GM12878 (cell line): ENCODE results near the gene LYL1. TPM values are rescaled to one million over a fixed set of nuclear protein-coding genes. Genes with fewer than 3 reads are reported as not detected.

Experiments
- ATAC-seq: fragments of 200-7000 bp; cut with Tn5 transposase; 3 replicates; pipeline ENCODE4 v1.9.1; 2020; ENCODE audit warnings: mild to moderate bottlenecking, moderate library complexity
- BruUV-seq: library from RNA; stranded (reverse); fragments of 400-500 nt; replicated peaks from 2 replicates; lab custom pipeline; 2021; lab: Mats Ljungman, UMichigan
- CTCF ChIA-PET: fragments of 300-600 bp; sonication (Branson Sonifier 250); formaldehyde crosslinking; extraction: SDS; loops from one replicate; lab custom pipeline; 2021; ENCODE audit warnings: inconsistent platforms; lab: Yijun Ruan, JAX
- POLR2A ChIA-PET: fragments of 350-600 bp; formaldehyde crosslinking; extraction: SDS; loops from one replicate; lab custom pipeline; 2021; ENCODE audit warnings: inconsistent platforms; lab: Charles Lee
- RAD21 ChIA-PET: fragments of 300-600 bp; sonication (Branson Sonifier 250); formaldehyde crosslinking; loops from one replicate; lab custom pipeline; 2023; ENCODE audit warnings: antibody characterized with exemption; ENCODE audit not compliant: unreplicated experiment; lab: Charles Lee
- SMC1A ChIA-PET: fragments of 300-600 bp; sonication (Branson Sonifier 250); formaldehyde crosslinking; loops from one replicate; lab custom pipeline; 2023; ENCODE audit not compliant: unreplicated experiment, uncharacterized antibody; lab: Charles Lee
- DNase-seq: peaks from one replicate; pipeline ENCODE4 v3.0.0-alpha.2; 2011; ENCODE audit warnings: low read depth, low spot score
- FAIRE-seq: peaks from 3 replicates; lab custom pipeline; 2011; peaks lifted over from hg19 to GRCh38; lab: Jason Lieb, UNC
- H2AFZ ChIP-seq: 2 replicates; pipeline ENCODE4 v1.6.0; 2011; ENCODE audit warnings: low read depth, low read length, control low read depth; ENCODE audit not compliant: control insufficient read depth
- H3K27ac ChIP-seq: 2 replicates; pipeline ENCODE4 v1.5.1; 2011; ENCODE audit warnings: control low read depth; ENCODE audit not compliant: control insufficient read depth, insufficient read depth
- H3K27me3 ChIP-seq, 2 experiments: replicated peaks in 1 of 2; 2 replicates each; pipeline versions ENCODE4 v1.6.0 to v1.6.1; 2011; ENCODE audit warnings: low read length in 1 of 2; ENCODE audit not compliant: control insufficient read depth in 2 of 2, insufficient read depth in 2 of 2
- H3K36me3 ChIP-seq, 2 experiments: 2 replicates each; pipeline ENCODE4 v1.5.1; 2011; ENCODE audit warnings: low read length in 1 of 2; ENCODE audit not compliant: control insufficient read depth in 2 of 2, insufficient read depth in 2 of 2
- H3K4me1 ChIP-seq: 2 replicates; pipeline ENCODE4 v1.6.1; 2011; ENCODE audit warnings: mild to moderate bottlenecking, low read length, moderate library complexity, mixed read lengths; ENCODE audit not compliant: control insufficient read depth, insufficient read depth
- H3K4me2 ChIP-seq: 2 replicates; pipeline ENCODE4 v1.6.0; 2011; ENCODE audit warnings: control low read depth; ENCODE audit not compliant: control insufficient read depth, insufficient read depth
- H3K4me3 ChIP-seq: fragments of 200-600 bp; sonication (generic); 2 replicates; pipeline ENCODE4 v1.5.1; 2016
- H3K79me2 ChIP-seq: 2 replicates; pipeline ENCODE4 v1.6.0; 2011; ENCODE audit warnings: low read length; ENCODE audit not compliant: control insufficient read depth, insufficient read depth
- H3K9ac ChIP-seq: 2 replicates; pipeline ENCODE4 v1.8.0; 2011; ENCODE audit warnings: low read length, control low read depth, mixed read lengths; ENCODE audit not compliant: control insufficient read depth, insufficient read depth
- H3K9me3 ChIP-seq: replicated peaks from 3 replicates; pipeline ENCODE4 v1.5.1; 2011; ENCODE audit warnings: mild to moderate bottlenecking, low read length; ENCODE audit not compliant: control insufficient read depth, insufficient read depth
- H4K20me1 ChIP-seq: 2 replicates; pipeline ENCODE4 v1.6.0; 2011; ENCODE audit not compliant: control insufficient read depth, insufficient read depth
- BACH1 ChIP-seq: fragments of 450-650 bp; IDR thresholded peaks from 2 replicates; pipeline ENCODE4 v1.6.1; 2017; ENCODE audit warnings: mild to moderate bottlenecking, borderline replicate concordance
- CHD2 ChIP-seq: IDR thresholded peaks from 2 replicates; pipeline ENCODE4 v1.6.1; 2011; ENCODE audit warnings: low read depth, low read length, improper control_type of control experiment, borderline replicate concordance
- E2F8 ChIP-seq: fragments of 450-650 bp; IDR thresholded peaks from 2 replicates; pipeline ENCODE4 v1.6.1; 2018; ENCODE audit warnings: mild to moderate bottlenecking, low read depth, moderate library complexity; ENCODE audit not compliant: partially characterized antibody
- EED ChIP-seq: sonication (generic); IDR thresholded peaks from 2 replicates; pipeline ENCODE4 v1.6.1; 2016; ENCODE audit warnings: antibody characterized with exemption, low read depth
- IRF4 ChIP-seq: IDR thresholded peaks from 2 replicates; pipeline ENCODE4 v1.6.1; 2011; ENCODE audit warnings: low read depth, low read length
- JUND ChIP-seq: IDR thresholded peaks from 2 replicates; pipeline ENCODE4 v1.6.1; 2012; ENCODE audit warnings: low read depth, mild to moderate bottlenecking, low read length, improper control_type of control experiment, moderate library complexity
- RB1 ChIP-seq: fragments of 450-650 bp; formaldehyde crosslinking; IDR thresholded peaks from 2 replicates; pipeline ENCODE4 v1.6.1; 2017; ENCODE audit warnings: mild to moderate bottlenecking, borderline replicate concordance
- RUNX3 ChIP-seq: IDR thresholded peaks from 2 replicates; pipeline ENCODE4 v1.6.1; 2012; ENCODE audit warnings: low read length, inconsistent platforms
- USF2 ChIP-seq: IDR thresholded peaks from 2 replicates; pipeline ENCODE4 v1.6.1; 2011; ENCODE audit warnings: low read depth, low read length, improper control_type of control experiment, borderline replicate concordance
- WRNIP1 ChIP-seq: IDR thresholded peaks from 2 replicates; pipeline ENCODE4 v1.6.1; 2011; ENCODE audit warnings: low read depth, low read length, improper control_type of control experiment, borderline replicate concordance
- ZBTB11 ChIP-seq: fragments of 450-650 bp; formaldehyde crosslinking; IDR thresholded peaks from 2 replicates; pipeline ENCODE4 v1.5.0; 2022; ENCODE audit warnings: mild to moderate bottlenecking, missing genetic modification characterization
- WGBS: methylation state at CpG from one replicate; pipeline ENCODE4 v1.1.6; 2016; ENCODE audit warnings: low lambda C conversion rate; ENCODE audit not compliant: insufficient replicate concordance, insufficient coverage; ENCODE audit errors: missing lambda C conversion rate; 5-methylcytosine and 5-hydroxymethylcytosine counted together
- in situ Hi-C: fragments of 300-500 bp; cut with MboI; formaldehyde crosslinking; loops from 9 replicates; pipeline ENCODE4 v1.14.3; 2018; ENCODE audit warnings: mixed read lengths
- intact Hi-C: fragments of 100-400 bp; cut with micrococcal nuclease; formaldehyde crosslinking; loops from one replicate; pipeline ENCODE4 v1.14.2; 2022; ENCODE audit not compliant: unreplicated experiment
- polyA plus RNA-seq, 11 experiments: library from polyadenylated mRNA; depleted of rRNA in 4 of 11; unstranded in 6 of 11; stranded (reverse) in 5 of 11; fragments of >200 nt; fragmentation: Nextera tagmentation in 4 of 11; fragmentation: Illumina TruSeq in 1 of 11; extraction: Ambion mirVana in 4 of 11; extraction: Trizol in 1 of 11; gene quantifications; 1 replicate in 1 of 11; 2 replicates in 10 of 11; pipeline versions ENCODE4 v1.2.1 to v1.2.3, GENCODE V29; 2011 to 2016; ENCODE audit warnings: inconsistent platforms in 2 of 11, missing spikeins in 2 of 11, low read depth in 1 of 11
- total RNA-seq, 4 experiments: library from RNA; depleted of rRNA in 3 of 4; stranded (reverse); fragments of >200 nt in 3 of 4; fragmentation: Illumina TruSeq in 1 of 4; extraction: Trizol in 1 of 4; gene quantifications; 2 replicates each; pipeline versions ENCODE4 v1.2.1 to v1.2.3, GENCODE V29; 2013 to 2021

The LYL1 gene
- total and polyA plus RNA-seq, 10 of the 15 experiments (the other 5 are each of a cell fraction or from before 2014, with no cell fraction given), result 0.10 to 34.8 (median 4.4) TPM

GRCh38 chr19:13090511-13091231, 12.0 kb downstream of the LYL1 start (continued):
- no peak for TF ChIP-seq WRNIP1
- TF ChIP-seq IRF4, result no peak
- no peak for TF ChIP-seq ZBTB11 (CRISPR knock-in tag)

- POLR2A ChIA-PET, result interaction anchor here (0.5 kb wide), 1 partner anchor 113 kb away, joined by 3 read pairs; no protein-coding TSS in a partner anchor
- Histone ChIP-seq H2AFZ (no peak overlapping the region), H3K27ac (no peak overlapping the region), H3K9me3 (no peaks in the 10 kb centered on the region), H3K4me2 (no peak overlapping the region), H3K27me3 (no peaks in the 10 kb centered on the region; a peak in 1 of 4 replicates), H4K20me1 (no peaks in the 10 kb centered on the region), H3K79me2 (no peaks in the 10 kb centered on the region), H3K36me3 (no peaks in the 10 kb centered on the region), H3K9ac (no peak overlapping the region), H3K4me3 (no peak overlapping the region), H3K4me1 (peaks cover 10% of the 10 kb centered on the region)
- DNase-seq (no peak), ATAC-seq (no peak), FAIRE-seq (no peak)
- 45% methylated on average over 12 of the region's 12 CpGs for WGBS
- in situ Hi-C loops (loop anchor here (5.0 to 10.0 kb wide), 2 partner anchors 113 to 205 kb away; partner anchors contain the start of genes DNASE2 and KLF1), intact Hi-C loops (loop anchor here (10.0 kb wide), 1 partner anchor 55 kb away; no protein-coding TSS in a partner anchor)
- CTCF ChIA-PET, result interaction anchor here (0.6 to 8.0 kb wide), 2 partner anchors 105 to 113 kb away, joined by 4 to 145 read pairs; no protein-coding TSS in a partner anchor
- RAD21 ChIA-PET, result interaction anchor here (1.5 kb wide), 1 partner anchor 113 kb away, joined by 9 read pairs; no protein-coding TSS in a partner anchor
- no TSS peak for BruUV-seq
- SMC1A ChIA-PET, result no interaction called here
- TF ChIP-seq BACH1 (no peak), JUND (no peak), RB1 (no peak), USF2 (no peak), E2F8 (no peak), EED (no peak), CHD2 (no peak), RUNX3 (no peak)
Observed at GRCh38 chr19:13089857-13090507, 12.7 kb downstream of the LYL1 start.
